ENCODE data around the gene EYA4.

The EYA4 gene

DNA sequence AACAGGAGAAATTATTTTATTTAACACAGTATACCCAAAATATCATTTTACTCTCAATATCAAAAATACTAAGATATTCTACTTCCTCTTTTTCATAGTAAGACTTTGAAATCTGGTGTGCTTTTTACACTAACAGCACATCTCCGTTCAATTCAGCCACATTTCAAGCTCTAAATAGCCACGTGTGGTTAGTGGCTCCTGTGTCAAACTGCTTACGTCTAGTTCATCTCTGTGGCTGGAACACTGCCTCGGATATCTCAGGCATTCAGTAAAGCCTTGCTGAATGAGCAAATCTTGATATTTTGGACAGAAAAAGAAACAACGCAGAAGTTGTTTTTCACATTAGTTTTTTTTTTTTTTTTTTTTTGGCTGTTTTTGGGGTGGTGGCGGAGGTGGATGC is 136.1 kb downstream of the EYA4 start:
- Histone ChIP-seq H3K9me3 (no peaks in the 10 kb centered on the region), H3K4me1 (peaks cover 5% of the 10 kb centered on the region; the same call in 1 of the 2 replicates), H3K27me3 (no peaks in the 10 kb centered on the region), H3K4me3 (ENCODE audit: low read depth, low read length) (no peak overlapping the region), H3K36me3 (no peaks in the 10 kb centered on the region)
- DNase-seq = no peak
- TF ChIP-seq, protein P1, sequence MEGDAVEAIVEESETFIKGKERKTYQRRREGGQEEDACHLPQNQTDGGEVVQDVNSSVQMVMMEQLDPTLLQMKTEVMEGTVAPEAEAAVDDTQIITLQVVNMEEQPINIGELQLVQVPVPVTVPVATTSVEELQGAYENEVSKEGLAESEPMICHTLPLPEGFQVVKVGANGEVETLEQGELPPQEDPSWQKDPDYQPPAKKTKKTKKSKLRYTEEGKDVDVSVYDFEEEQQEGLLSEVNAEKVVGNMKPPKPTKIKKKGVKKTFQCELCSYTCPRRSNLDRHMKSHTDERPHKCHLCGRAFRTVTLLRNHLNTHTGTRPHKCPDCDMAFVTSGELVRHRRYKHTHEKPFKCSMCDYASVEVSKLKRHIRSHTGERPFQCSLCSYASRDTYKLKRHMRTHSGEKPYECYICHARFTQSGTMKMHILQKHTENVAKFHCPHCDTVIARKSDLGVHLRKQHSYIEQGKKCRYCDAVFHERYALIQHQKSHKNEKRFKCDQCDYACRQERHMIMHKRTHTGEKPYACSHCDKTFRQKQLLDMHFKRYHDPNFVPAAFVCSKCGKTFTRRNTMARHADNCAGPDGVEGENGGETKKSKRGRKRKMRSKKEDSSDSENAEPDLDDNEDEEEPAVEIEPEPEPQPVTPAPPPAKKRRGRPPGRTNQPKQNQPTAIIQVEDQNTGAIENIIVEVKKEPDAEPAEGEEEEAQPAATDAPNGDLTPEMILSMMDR (IDR thresholded peaks at IDR 0.05; ENCODE audit: low read depth, low read length) = no peak

DNA sequence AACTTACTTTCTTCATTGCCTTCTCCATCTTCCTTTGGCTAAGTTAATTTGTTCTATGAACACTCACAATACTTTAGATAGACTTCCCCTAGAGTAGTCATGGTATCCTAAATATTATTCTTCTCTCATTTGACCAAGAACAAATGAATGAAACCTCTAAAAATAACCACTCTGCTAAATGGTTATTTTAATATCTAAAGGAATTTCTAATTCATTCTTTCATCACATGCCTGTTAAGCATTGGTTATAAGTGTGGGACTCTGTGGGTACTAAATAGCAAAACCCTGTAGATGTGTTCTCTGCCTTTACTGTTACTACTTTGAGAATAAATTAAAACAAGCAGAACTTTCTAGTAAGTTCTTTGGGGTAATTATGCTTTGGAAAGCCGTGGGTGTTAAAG is 138.9 kb downstream of the EYA4 start:
- TF ChIP-seq, protein P1 (IDR thresholded peaks at IDR 0.05; ENCODE audit: low read depth, low read length) = no peak
- no peak for DNase-seq
- H3K9me3 ChIP-seq = no peaks in the 10 kb centered on the region
- no peaks in the 10 kb centered on the region for H3K36me3 ChIP-seq
- no peak overlapping the region for H3K4me3 ChIP-seq (ENCODE audit: low read depth, low read length)
- H3K4me1 ChIP-seq = peaks cover 3% of the 10 kb centered on the region; the same call in 1 of the 2 replicates
- no peaks in the 10 kb centered on the region for H3K27me3 ChIP-seq

DNA sequence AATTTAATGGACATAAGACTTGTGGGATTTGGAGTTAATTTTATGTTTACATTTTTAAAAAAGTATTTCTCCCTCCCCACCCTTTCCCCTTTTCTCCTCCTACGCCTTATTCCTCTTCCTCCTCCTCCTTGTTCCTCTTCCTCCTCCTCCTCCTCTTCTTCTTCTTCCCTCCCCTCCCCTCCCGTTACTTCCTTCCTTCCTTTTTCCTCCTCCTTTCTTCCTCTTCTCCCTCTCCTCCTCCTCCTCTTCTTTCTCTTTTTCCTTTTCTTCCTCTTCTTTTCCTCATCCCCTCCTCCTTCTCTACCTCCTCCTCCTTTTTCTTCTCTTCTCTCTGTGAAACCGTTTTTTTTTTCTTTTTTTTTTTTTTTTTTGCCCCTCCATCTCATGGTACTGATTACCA is 139.6 kb downstream of the EYA4 start:
- TF ChIP-seq, protein P1 (IDR thresholded peaks at IDR 0.05; ENCODE audit: low read depth, low read length) = no peak

DNA sequence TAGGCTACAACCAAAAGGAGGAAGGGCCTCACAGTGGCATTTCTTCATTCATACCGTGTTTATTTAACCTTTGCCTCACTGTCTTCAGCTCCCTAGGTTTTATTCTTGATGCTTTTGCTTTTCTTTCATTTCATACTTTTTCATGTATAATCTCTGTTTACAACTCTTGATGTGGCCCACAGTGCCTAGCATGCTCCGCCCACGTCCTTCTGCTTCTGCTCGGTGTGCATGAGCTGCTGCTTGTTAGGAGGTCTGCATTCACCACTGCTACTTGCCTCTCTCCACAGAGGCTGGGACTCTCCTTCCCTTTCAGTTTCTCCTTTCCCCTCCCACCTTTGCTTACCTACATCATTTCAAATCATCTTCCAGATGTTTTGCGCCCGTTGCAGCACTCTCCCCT is 147.6 kb downstream of the EYA4 start:
- H3K27me3 ChIP-seq = no peaks in the 10 kb centered on the region
- no peak for DNase-seq
- no peaks in the 10 kb centered on the region for H3K36me3 ChIP-seq
- H3K9me3 ChIP-seq = no peaks in the 10 kb centered on the region
- H3K4me1 ChIP-seq = peaks cover 9% of the 10 kb centered on the region; the same call in 1 of the 2 replicates
- TF ChIP-seq, protein P1 (IDR thresholded peaks at IDR 0.05; ENCODE audit: low read depth, low read length) = no peak
- no peak overlapping the region for H3K4me3 ChIP-seq (ENCODE audit: low read depth, low read length)

More for the DNA sequence above, 139.6 kb downstream of the EYA4 start:
- H3K4me1 ChIP-seq = peaks cover 3% of the 10 kb centered on the region; the same call in 1 of the 2 replicates
- DNase-seq = no peak
- H3K36me3 ChIP-seq = no peaks in the 10 kb centered on the region
- no peaks in the 10 kb centered on the region for H3K27me3 ChIP-seq
- H3K9me3 ChIP-seq = no peaks in the 10 kb centered on the region
- no peak overlapping the region for H3K4me3 ChIP-seq (ENCODE audit: low read depth, low read length)

DNA sequence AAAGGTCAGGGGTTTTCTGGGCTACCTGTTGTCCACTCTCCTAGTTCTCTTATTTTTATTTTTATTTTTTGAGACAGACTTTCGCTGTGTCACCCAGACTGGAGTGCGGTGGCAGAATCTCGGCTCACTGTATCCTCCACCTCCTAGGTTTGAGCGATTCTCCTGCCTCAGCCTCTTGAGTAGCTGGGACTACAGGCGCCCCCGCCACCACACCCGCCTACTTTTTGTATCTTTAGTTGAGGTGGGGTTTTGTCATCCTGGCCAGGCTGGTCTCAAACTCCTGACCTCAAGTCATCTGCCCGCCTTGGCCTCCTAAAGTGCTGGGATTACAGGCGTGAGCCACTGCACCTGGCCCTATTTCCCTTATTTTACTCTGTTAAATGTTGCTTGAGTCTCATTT is 149.0 kb downstream of the EYA4 start:
- no peaks in the 10 kb centered on the region for H3K36me3 ChIP-seq
- TF ChIP-seq, protein P1 (IDR thresholded peaks at IDR 0.05; ENCODE audit: low read depth, low read length) = no peak
- no peak for DNase-seq

DNA sequence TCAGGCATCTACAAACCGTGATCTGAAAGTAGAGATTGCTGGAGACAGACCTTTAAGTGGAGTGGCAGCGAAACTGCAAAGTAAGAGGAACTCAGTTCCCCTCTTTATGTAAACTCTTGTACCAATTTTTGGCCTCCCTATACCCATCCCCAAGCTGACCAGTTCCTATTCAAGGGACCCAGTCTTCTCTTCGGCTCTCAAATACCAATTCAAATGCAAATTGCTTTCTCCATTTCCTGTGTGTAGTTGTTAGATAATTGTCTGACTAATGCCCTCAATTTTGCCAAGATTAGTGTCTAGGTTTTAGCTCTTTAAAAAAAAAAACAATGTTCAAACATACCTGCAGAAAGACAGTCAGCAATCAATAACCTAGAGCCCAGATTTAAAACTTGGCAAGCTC is 150.9 kb downstream of the EYA4 start:
- Histone ChIP-seq H3K27me3 (no peaks in the 10 kb centered on the region), H3K9me3 (peaks cover 4% of the 10 kb centered on the region; the same call in 1 of the 2 replicates), H3K36me3 (no peaks in the 10 kb centered on the region), H3K4me3 (ENCODE audit: low read depth, low read length) (no peak overlapping the region), H3K4me1 (peaks cover 24% of the 10 kb centered on the region)
- no peak for DNase-seq
- TF ChIP-seq, protein P1 (IDR thresholded peaks at IDR 0.05; ENCODE audit: low read depth, low read length) = no peak

More for the DNA sequence above, 149.0 kb downstream of the EYA4 start:
- H3K4me1 ChIP-seq = peaks cover 8% of the 10 kb centered on the region; the same call in 1 of the 2 replicates
- H3K9me3 ChIP-seq = no peaks in the 10 kb centered on the region
- no peaks in the 10 kb centered on the region for H3K27me3 ChIP-seq
- no peak overlapping the region for H3K4me3 ChIP-seq (ENCODE audit: low read depth, low read length)
